Tongue (tissue), 2 donors: ENCODE data around the gene ATP2B2. TPM values are rescaled to one million over a fixed set of nuclear protein-coding genes. Genes with fewer than 3 reads are reported as not detected.

ENCODE experiments used
- DNase-seq: peaks from one replicate; pipeline ENCODE4 v3.0.0-alpha.2; 2015
- total RNA-seq: library from RNA; depleted of rRNA; stranded (reverse); fragments of >200 nt; gene quantifications from one replicate; pipeline ENCODE4 v1.2.3, GENCODE V29; 2014

The ATP2B2 gene
- total RNA-seq, 1 donor from 2014 or later = 5.7 TPM

DNA sequence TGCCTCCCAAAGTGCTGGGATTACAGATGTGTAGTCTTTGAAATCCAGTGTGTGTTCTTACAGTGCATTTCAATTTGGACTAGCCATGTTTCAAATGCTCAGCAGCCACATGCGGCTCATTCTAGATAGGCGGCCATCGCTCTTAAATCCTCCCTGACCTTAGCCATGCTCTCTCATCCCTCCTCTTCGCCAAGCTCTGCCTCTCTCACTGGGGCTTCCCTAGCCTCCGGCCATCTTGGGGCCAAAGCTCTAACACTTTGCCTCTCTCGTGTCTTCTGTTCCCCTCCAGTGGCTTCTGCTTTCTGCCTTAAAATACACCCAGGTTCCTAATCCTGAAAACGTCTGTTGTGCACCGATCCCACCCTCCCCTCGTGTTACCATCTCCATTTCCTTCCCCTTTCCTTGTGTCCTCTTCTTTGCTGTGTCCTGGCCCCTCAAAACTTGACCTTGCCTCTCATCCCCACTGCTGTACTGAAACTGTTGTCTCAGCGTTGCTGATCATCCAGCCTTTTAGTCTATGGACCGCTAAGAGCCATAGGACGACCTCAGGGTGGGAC is 211.3 kb downstream of the ATP2B2 start:
- no peak for DNase-seq

DNA sequence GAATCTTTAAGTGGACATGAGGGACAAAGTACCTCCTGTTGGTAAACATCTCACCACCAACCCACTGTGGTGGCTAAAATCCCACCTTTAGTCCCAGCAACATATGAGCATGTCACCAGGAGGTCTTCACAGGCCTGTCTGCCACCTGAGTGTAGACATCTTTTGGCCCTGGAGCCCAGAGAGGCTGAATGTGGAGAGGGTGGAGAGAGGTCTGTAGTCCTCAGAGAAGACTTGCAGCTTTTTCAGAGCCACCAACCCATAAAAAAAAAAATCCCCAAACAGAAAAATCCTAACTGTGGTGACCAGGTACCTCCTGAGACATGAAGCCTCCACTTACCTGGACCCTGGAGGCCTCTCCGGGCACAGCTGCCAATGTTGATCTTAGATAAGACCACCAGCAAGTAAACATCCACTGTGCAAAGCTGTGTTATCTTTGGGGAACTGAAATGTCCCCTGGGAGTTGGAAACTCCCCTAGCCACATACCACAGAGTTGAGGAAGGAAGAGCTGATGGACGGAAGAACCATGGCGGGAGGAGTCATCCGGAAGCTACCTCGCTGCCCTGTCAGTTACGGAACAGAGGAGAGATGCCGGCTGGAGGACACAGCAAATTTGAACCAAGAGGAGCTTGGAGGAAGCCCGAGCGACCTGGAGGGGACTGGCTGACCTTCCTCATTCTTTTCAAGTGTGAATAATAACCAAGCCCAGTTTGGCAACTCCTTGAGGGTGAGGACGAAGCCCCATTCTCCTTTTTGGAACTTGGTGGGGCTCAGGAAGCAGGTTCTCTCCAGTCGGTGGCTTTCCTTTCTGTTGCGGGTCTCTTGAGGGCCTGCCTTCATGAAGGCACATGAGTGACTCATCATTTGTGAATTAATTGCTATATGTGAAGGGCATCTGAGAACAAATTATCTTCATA is 212.6 kb downstream of the ATP2B2 start, which contains the start of gene GHRL:
Gene GHRL (minus strand): TSS at position 443 of the 915 bp plus-strand sequence. CDS start 2,767 bp downstream, outside the sequence.
- DNase-seq = no peak

DNA sequence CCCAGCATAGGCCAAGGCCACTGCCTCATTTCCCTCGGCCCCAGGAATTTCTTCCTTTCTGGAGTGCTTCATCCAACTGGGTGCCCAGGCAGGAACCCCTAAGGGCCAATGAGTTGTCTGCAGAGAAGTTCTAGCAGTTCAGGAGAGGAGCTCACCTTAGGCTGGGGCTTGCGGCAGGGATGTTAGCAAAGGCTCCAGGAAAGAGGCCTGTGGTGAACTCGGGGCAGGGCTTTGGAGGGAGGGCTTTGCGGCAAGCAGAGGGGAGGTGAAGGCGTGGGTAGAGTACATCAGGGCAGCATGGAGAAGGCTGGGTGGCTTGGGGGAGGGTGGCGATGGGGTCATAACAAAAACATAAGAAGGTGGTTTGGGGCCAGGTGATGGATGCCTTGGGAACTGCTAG is 213.7 kb downstream of the ATP2B2 start:
- no peak for DNase-seq

DNA sequence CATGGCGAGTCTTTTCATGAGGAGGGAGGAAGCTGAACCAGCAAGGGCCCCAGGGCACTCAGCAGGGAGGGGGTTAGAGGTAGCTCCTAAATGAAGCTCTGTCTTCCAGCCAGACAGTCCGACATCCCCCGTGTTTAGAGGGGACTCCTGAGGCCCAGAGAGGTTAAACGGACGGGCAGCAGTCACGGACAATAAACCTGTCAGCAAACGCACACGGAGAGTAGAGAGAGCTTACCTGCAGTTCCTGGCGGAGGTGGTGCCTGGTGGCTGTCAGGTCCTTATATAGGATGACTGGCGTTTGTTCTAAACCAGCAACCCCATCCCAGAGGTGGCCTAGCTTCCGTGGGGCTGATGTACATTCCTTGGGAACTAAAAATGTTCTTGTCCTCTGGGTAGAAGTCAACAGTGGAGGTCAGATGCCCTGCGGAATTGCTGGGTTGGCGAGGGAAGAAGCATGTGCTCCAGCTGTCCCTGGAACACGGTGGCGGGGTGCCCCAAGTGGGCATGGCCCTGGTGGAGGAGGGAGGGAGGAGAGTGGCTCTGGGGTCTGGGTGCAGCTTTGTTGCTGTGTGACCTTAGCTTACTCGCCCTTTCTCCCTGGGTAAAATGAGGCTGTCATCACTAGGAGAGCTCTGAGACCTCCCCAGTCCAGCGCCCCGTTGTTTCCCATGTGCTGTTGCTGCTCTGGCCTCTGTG is 214.8 kb downstream of the ATP2B2 start:
- DNase-seq = no peak

DNA sequence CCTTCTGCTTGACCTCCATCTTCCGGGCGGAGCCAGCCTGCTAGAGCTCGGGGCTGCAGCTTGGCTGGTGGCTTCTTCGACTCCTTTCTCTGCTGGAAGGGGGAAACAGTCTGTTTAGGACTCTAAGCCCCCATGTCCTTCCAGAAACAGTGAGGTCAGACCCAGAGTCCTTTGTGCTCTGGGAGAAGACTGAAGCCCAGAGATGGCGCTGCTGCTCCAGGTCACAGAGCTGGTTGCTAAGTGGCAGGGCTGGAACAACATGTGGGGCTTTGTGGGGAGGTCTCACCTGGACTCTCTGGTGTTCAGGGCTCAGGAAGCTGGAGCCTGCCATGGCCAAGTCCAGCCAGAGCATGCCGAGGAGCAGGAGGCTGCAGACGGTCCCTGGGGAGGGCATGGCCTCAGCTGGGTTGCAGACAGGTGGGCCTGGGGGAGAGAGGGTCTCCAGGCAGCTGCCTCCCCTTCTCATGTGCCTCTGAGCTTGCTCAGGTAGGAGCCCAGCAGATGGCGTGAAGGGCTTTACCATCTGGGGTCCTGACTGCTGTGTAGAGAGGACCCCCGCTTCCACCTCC is 215.5 kb downstream of the ATP2B2 start:
- no peak for DNase-seq

DNA sequence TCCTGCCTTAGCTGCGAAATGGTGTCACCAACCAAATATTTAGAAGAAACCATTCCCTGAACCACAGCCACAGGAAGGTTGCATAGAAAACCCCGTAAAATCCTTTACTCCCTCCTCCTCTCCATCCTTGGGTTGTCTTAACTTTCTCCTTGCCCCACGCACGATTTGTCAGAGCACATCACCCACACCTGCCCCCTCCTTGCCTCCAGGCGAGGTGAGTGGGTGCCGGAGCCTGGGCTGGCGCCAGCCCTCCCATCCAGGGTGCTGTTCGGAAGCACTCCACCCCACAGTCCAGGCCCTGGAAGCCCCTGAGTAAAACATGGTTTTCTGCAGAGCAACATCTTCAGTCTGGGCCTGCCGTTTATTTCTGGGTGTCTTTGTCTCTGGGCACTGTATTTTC is 216.3 kb downstream of the ATP2B2 start:
- DNase-seq = no peak

DNA sequence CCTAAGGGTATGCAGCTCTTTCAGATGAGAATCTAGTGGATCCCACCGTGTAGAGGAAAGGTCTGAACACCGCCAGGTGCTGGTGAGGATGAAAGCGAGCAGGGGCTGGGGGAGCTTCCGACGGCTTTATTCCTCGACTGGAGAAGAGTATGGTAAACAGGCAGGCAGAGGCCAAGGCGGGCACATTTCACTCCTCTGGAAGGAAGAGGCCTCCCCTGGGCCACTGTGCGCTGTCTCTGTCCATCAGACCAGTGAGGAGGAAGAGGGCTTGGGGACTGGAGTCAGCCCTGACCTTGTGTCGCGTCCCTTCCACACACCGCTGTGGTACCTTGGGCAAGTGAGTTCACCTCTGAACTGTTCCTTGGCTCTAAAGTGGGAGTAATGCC is 216.8 kb downstream of the ATP2B2 start:
- DNase-seq = no peak

DNA sequence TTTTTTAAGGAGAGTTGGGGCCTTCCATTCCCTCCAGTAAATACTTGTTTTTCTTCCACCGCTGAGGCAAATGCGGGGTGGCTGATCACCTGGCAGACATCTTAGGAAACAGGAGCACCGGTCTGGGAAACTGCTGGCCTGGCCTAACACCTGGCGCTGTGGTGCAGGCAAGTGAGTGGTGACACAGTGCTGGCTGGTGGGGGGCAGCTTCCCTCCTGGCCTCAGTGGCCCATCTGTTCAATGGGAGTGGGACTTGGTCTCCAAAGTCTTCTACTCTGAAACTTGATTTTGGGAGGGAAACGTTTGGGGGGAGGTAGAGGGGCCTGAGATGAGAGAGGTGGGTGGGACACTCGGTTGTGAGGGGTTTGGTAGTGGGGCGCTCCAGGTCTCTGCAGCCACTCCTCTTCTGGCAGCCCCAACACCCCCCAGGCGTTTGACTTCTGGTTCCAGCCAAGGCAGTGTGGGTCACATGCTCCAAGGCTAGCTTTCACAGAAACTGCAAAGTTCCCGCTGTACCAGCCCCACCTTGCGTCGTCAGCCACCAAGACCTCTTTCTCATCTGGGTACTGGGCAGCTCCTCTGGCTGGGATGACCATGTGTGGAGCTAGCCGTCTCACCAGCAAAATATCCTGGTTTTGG is 217.3 kb downstream of the ATP2B2 start:
- no peak for DNase-seq

DNA sequence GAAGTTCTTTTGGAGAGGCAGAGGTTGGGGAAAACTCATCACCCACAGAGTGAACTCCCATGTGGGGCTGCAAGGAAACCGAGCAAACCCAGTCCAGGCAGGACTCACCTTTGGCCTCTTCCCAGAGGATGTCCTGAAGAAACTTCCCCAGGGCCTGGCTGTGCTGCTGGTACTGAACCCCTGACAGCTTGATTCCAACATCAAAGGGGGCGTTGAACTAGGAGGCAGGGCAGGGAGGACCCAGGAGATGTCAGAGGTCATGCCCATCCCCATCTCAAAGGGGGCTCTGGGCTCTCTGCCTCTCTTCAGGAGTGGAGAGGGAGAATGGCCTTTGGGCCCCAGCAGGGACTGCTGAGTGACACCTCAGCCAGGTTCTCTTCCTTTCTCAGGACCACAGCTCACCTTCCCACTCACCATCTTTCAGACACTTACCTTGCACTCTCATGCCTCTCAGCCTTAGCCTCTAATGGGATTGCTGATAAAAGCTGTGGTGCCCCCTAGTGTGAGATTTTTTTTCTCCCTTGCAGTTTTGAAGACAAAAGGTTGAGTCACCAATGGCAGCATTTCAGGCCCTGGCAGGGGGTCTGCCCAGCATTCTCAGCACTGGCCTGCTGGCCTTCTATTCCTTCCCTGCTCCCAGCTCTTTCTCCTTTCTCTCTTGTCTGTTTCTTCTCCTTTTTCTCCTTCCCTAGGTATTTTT is 218.6 kb downstream of the ATP2B2 start:
- peak; percentile 77 for DNase-seq

DNA sequence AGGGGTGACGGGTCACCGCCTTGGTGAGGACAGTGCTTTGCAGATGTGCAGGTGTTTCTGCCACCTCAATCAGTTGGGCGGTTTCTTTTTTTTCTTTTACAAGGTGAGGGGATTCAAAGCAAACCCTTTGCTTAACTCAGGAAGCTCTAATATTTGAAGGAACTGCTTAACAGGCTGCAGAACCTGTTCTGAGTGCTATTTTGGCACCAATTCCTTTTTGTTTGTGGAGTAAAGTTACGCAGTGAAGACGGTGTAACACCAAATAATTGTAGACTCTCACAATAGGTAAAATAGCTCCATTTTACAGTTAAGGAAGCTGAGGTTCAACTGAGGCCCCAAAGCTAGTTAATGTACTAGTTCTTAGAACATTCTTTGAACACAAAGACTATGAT is 219.3 kb downstream of the ATP2B2 start:
- no peak for DNase-seq

DNA sequence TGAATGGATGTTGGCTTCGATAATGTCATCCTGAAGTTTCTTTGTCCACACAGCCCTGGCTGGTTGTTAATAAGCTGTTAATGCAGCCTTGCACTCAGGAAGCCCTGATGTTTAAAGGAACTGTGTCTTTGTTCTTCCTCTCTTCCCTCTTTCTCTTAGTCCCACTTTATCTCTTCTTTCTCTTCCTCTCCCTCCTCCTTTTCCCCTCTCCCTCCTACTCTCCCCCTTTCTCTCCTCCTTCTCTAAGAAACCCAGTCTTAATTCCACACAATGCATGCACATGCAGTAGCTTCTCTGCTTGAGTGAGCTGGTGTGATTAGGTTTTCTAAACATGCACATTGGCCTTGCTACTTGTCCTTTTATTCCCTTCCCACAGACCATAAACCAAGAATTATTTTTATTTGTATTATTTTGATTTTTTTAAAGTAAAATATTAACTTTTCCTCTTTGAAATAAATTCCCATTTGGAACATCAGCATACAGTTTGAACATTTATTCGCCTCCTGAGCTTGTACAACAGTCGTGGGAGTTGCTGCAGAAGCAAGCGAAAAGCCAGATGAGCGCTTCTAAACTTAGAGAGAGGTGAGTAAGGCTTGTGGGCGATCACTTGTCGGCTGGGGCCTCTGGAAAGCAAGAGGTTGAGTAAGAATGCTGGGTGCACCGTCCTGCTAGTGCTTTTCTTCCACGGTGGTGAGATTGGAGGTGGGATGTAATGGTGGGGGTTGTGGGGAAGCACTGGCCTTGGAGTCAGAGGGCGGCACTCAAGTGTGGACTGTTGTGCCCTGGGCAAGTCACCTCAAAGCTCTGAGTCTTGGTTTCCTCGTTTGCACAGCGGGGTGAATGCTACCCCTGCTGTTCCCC is 219.9 kb downstream of the ATP2B2 start:
- DNase-seq = no peak

DNA sequence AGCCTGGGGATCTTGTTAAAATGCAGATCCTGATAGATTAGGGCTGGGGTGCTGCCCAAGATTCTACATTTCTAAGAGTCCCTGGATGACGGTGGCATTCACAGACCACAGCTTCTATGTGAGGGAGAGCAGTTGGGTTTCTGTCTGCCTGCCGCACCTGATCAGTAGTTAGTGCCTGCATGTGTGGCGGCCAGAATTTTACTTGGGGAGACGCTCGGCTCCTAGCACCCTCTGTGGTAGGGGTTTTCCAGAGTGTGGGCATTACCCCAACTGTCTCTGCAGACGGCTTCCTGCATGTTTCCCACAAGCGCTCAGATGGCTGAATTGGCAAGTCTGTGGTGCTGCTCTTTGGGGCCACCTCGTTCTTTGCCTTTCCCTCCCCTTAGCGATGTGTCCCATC is 220.9 kb downstream of the ATP2B2 start:
- no peak for DNase-seq

DNA sequence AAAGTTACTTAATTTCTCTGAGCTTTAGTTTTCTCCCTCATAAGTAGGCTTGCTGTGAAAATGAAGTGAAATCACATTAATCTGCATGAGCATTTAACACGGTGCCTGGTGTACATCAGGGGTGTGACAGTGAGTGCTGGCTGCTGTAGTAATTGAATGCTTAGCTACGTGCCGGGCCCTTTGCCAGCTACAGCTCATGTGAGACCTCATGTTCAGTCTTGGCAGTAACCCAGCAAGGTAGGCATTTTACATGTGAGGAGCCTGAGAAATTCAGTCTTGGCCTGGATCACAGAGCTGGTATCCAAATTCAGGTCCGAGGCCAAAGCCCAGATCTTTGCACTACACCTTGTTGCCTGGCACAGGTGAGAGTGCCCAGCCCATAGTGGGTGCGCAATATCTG is 221.7 kb downstream of the ATP2B2 start:
- DNase-seq = peak; percentile 58

DNA sequence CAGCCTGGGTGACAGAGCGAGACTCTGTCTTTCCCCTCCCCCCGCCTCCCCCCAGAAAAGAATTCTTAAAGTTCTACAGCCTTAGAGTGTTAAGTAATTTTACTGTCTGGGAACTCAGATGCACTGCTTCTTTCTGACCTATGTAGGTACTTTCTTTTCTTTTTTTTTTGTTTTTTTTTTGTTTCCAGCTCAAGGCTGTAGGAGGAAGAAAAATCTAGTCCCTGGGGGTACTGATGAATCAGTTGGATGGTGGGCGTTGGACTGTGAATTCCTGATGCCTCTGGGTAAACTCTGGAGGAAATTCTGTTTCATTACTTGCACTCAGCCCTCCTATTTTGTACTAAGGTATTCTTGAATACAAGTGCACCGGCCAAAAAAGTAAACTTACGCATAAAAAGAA is 223.4 kb downstream of the ATP2B2 start:
- DNase-seq = no peak

DNA sequence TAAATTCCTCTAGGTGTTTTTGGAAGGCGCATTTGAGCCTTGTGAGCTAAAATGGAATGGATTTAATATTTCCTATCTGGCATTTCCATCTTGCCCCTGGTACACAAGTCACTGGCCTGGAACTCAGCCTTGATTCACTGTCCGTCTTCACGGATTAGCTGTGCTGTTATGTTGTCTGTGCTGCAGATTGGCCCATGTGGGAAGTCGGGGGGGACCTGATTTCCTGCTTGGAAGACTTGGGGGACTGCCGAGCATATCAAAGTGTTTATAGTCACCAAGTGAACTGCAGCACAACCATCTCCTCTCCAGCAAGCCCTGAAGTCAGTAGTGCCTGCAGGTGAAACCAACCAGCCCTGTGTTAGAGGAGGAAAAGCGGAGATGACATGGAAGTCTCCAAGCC is 224.8 kb downstream of the ATP2B2 start:
- DNase-seq = no peak

DNA sequence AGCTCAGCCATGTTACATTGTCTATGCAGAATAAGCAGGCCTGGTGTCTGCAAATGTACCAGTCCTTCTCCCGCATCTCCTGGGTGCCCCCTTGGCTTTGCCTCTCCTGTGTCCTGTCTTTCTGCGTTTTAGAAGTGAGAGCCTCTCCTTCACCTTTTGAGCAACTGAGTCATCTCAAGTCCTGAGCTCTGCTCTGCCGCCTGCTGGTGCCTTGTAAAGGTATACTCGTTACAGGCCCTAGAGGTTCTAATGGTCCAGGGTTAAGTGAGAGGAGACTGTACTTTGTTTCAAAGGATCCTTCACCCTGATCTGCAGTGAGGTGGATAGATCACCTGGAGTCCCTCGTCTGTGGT is 225.2 kb downstream of the ATP2B2 start:
- DNase-seq = no peak

DNA sequence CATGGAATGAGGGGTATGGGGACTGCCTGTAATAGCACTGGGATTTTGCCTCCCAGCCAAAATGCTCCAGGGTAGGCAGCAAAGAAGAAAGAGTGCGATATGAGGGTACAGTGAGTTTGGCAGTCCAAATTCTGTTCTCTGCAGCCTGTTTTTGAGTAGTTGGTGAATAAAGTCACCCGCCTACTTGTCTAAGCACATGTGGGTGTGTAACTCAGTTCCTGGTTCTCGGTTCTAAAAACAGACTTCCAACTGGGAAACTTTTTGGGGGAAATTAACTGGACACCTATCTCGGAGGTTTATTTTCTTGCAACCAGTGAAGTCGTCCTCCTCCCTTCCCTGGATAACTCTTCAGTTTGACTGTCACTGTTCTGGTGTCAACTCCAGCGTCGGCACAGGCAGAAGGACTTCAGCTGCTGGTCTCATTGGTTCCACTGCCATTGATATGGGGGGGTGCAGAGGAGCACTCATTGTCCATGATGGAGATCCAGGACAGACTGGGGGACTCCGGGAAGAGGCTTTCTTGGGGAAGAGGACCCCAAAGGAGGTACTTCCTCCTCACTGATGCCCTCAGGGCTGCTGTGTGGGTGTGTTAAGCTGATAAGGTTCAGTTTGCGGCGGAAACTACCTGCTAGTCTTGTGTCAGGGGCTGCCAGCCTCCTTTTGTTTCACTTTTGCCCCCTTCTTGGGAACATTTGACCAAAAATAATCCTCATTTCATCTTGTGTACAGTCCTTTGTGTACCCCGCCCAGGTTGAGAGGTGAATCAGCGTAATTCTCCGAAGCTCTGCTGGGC is 225.8 kb downstream of the ATP2B2 start:
- DNase-seq = no peak

DNA sequence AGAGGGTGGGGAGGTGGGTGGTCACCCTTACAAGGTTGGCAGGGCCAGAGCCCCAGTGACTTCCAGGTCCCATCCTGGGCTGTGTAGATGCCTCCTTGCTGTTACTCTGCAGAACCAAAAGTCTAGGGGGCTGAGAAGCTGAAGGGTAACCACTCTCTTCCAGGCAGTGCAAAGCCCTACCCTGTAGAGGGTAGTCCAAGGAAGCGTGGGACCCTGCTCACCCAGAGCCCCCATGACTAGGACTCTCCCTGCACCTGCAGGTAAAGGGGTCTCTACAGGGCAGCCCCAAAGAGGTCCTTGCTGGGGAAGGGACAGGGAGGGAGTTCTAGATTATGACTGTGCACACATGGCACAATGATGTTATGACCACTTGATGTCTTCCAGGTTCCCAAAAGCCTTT is 226.9 kb downstream of the ATP2B2 start:
- no peak for DNase-seq

DNA sequence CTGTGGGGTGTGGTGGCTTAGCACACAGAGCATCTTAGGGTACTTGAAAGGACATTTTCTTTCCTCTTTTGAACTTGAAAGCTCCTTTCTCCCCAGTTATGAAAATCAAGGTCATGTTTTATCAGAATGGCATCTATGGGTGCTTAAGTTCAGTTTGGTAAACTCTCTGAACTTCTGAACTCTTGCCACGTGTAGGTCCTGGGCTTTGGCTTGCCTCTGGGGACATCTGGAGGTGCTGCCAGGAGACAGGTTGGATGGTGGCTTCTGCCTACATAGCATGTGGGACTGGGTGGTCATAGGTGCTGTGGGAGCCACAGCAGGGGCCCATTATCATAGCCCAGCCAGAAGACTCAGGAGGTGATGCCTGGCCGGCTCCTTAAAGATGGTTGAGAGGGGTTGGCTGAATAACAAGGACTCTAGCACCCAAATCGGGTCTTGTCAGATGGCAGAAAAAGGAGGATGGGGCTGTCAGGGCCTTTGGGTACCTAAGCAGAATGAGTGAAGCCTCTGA is 228.2 kb downstream of the ATP2B2 start:
- DNase-seq = no peak

DNA sequence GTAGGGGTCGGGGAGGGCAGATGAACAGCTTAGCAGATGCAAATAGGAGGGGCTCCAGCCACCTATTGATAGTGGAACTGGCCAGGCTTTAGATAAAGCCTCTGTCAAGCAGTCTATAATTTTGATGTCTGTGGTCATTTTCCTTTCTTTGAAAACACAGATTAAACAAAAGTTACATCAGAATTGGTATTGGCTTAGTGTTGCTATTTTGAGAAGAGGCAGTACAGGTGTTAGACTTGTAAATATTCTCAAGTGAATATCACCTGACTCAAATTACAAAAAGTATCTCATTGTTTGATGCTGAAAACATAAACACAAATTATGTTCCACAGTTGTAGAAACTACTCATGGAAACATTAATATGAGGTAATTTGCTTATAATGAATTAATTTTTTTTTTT is 230.8 kb downstream of the ATP2B2 start:
- no peak for DNase-seq
